Measurements from ENCODE around the gene CD55.

CD55 gene

GRCh38 chr1:207283421-207283820 is 38.1 kb upstream of the CD55 start:
- Histone ChIP-seq H3K27me3 (no peaks in the 10 kb centered on the region), H3K4me3 (no peak overlapping the region), H3K36me3 (no peaks in the 10 kb centered on the region), H3K4me2 (peak overlapping the region in 7 of 11 experiments; percentile 55 to 90 (median 78); a peak in 12 of 22 replicates), H3K4me1 (peaks cover 14 to 41% (median 27%) of the 10 kb centered on the region in 10 experiments; a peak in 19 of 20 replicates), H3K27ac (peak overlapping the region in 2 of 11 experiments; percentile 76 to 82; a peak in 4 of 22 replicates), H3K9ac (no peak overlapping the region; a peak in 1 of 22 replicates), H3K9me3 (replicated peaks in 1 of 11) (peaks cover 0 to 5% (median 0%) of the 10 kb centered on the region in 11 experiments; a peak in 1 of 22 replicates), H4K20me1 (no peaks in the 10 kb centered on the region)
- TF ChIP-seq Cebpa-rat (IDR thresholded peaks at IDR 0.05): no peak

GRCh38 chr1:207284209-207284897 is 37.1 kb upstream of the CD55 start:
- H3K27ac ChIP-seq: peak overlapping the region in 1 of 11 experiments; percentile 76; a peak in 2 of 22 replicates
- H3K27me3 ChIP-seq: no peaks in the 10 kb centered on the region
- no peaks in the 10 kb centered on the region for H3K36me3 ChIP-seq
- no peaks in the 10 kb centered on the region for H4K20me1 ChIP-seq
- peaks cover 0 to 9% (median 2%) of the 10 kb centered on the region in 11 experiments; a peak in 6 of 22 replicates for H3K9me3 ChIP-seq (replicated peaks in 1 of 11)
- H3K9ac ChIP-seq: no peak overlapping the region
- H3K4me2 ChIP-seq: peak overlapping the region in 3 of 11 experiments; percentile 78 to 90 (median 78); a peak in 5 of 22 replicates
- no peak for TF ChIP-seq Cebpa-rat (IDR thresholded peaks at IDR 0.05)
- no peak overlapping the region for H3K4me3 ChIP-seq
- peaks cover 14 to 41% (median 27%) of the 10 kb centered on the region in 10 experiments; a peak in 19 of 20 replicates for H3K4me1 ChIP-seq

GRCh38 chr1:207286786-207287468 is 34.6 kb upstream of the CD55 start:
- H3K9ac ChIP-seq: no peak overlapping the region
- no peaks in the 10 kb centered on the region for H4K20me1 ChIP-seq
- H3K27ac ChIP-seq: no peak overlapping the region
- H3K36me3 ChIP-seq: peaks cover 0 to 7% (median 0%) of the 10 kb centered on the region in 11 experiments; a peak in 2 of 22 replicates
- no peak for TF ChIP-seq Cebpa-rat (IDR thresholded peaks at IDR 0.05)
- peaks cover 14 to 28% (median 19%) of the 10 kb centered on the region in 11 experiments for H3K9me3 ChIP-seq (replicated peaks in 1 of 11)
- H3K4me3 ChIP-seq: no peak overlapping the region
- no peak overlapping the region for H3K4me2 ChIP-seq
- peaks cover 10 to 33% (median 18%) of the 10 kb centered on the region in 10 experiments; a peak in 19 of 20 replicates for H3K4me1 ChIP-seq
- H3K27me3 ChIP-seq: no peaks in the 10 kb centered on the region

- no peaks in the 10 kb centered on the region for H4K20me1 ChIP-seq
- no peaks in the 10 kb centered on the region for H3K27me3 ChIP-seq
- H3K9me3 ChIP-seq (replicated peaks in 1 of 11): peaks cover 23 to 38% (median 28%) of the 10 kb centered on the region in 11 experiments
- peaks cover 0 to 7% (median 0%) of the 10 kb centered on the region in 11 experiments; a peak in 2 of 22 replicates for H3K36me3 ChIP-seq
- no peak overlapping the region for H3K4me3 ChIP-seq
- peaks cover 0 to 19% (median 5%) of the 10 kb centered on the region in 10 experiments; a peak in 13 of 20 replicates for H3K4me1 ChIP-seq
- H3K9ac ChIP-seq: no peak overlapping the region
- H3K27ac ChIP-seq: no peak overlapping the region
- H3K4me2 ChIP-seq: no peak overlapping the region
- TF ChIP-seq Cebpa-rat (IDR thresholded peaks at IDR 0.05): no peak
These were observed 33.2 kb upstream of the CD55 start for GRCh38 chr1:207288315-207288714.

GRCh38 chr1:207289756-207290155 is 31.7 kb upstream of the CD55 start:
- H3K9me3 ChIP-seq (replicated peaks in 1 of 11): peaks cover 23 to 38% (median 28%) of the 10 kb centered on the region in 11 experiments
- H3K9ac ChIP-seq: no peak overlapping the region
- no peak overlapping the region for H3K27ac ChIP-seq
- H3K36me3 ChIP-seq: peaks cover 0 to 7% (median 0%) of the 10 kb centered on the region in 11 experiments; a peak in 2 of 22 replicates
- no peaks in the 10 kb centered on the region for H4K20me1 ChIP-seq
- TF ChIP-seq Cebpa-rat (IDR thresholded peaks at IDR 0.05): no peak
- no peak overlapping the region for H3K4me3 ChIP-seq
- no peak overlapping the region for H3K4me2 ChIP-seq
- no peaks in the 10 kb centered on the region for H3K27me3 ChIP-seq
- H3K4me1 ChIP-seq: peaks cover 0 to 7% (median 0%) of the 10 kb centered on the region in 10 experiments; a peak in 1 of 20 replicates

GRCh38 chr1:207291723-207292122 is 29.8 kb upstream of the CD55 start:
- no peaks in the 10 kb centered on the region for H4K20me1 ChIP-seq
- H3K27ac ChIP-seq: no peak overlapping the region
- no peak overlapping the region; a peak in 1 of 20 replicates for H3K4me3 ChIP-seq
- no peak for TF ChIP-seq Cebpa-rat (IDR thresholded peaks at IDR 0.05)
- peaks cover 0 to 7% (median 0%) of the 10 kb centered on the region in 11 experiments; a peak in 2 of 22 replicates for H3K36me3 ChIP-seq
- H3K4me1 ChIP-seq: peaks cover 0 to 7% (median 0%) of the 10 kb centered on the region in 10 experiments; a peak in 1 of 20 replicates
- H3K9ac ChIP-seq: no peak overlapping the region
- no peaks in the 10 kb centered on the region for H3K27me3 ChIP-seq
- no peak overlapping the region for H3K4me2 ChIP-seq
- H3K9me3 ChIP-seq (replicated peaks in 1 of 11): peaks cover 23 to 40% (median 30%) of the 10 kb centered on the region in 11 experiments

GRCh38 chr1:207298186-207298585 is 23.3 kb upstream of the CD55 start:
- H3K36me3 ChIP-seq: no peaks in the 10 kb centered on the region
- peaks cover 0 to 7% (median 4%) of the 10 kb centered on the region in 11 experiments; a peak in 13 of 22 replicates for H3K9me3 ChIP-seq (replicated peaks in 1 of 11)
- H3K27ac ChIP-seq: no peak overlapping the region
- no peak for TF ChIP-seq Cebpa-rat (IDR thresholded peaks at IDR 0.05)
- H3K4me3 ChIP-seq: no peak overlapping the region
- no peaks in the 10 kb centered on the region for H4K20me1 ChIP-seq
- peak overlapping the region in 3 of 11 experiments; percentile 1 to 55 (median 50); a peak in 4 of 22 replicates for H3K4me2 ChIP-seq
- H3K27me3 ChIP-seq: no peaks in the 10 kb centered on the region
- peaks cover 0 to 22% (median 0%) of the 10 kb centered on the region in 10 experiments; a peak in 6 of 20 replicates for H3K4me1 ChIP-seq
- H3K9ac ChIP-seq: no peak overlapping the region

- no peaks in the 10 kb centered on the region for H3K27me3 ChIP-seq
- no peak overlapping the region for H3K9ac ChIP-seq
- H3K27ac ChIP-seq: no peak overlapping the region
- no peak overlapping the region for H3K4me3 ChIP-seq
- H4K20me1 ChIP-seq: no peaks in the 10 kb centered on the region
- peaks cover 0 to 23% (median 0%) of the 10 kb centered on the region in 10 experiments; a peak in 6 of 20 replicates for H3K4me1 ChIP-seq
- no peak for TF ChIP-seq Cebpa-rat (IDR thresholded peaks at IDR 0.05)
- H3K36me3 ChIP-seq: no peaks in the 10 kb centered on the region
- peak overlapping the region in 3 of 11 experiments; percentile 1 to 55 (median 50); a peak in 4 of 22 replicates for H3K4me2 ChIP-seq
- peaks cover 0 to 13% (median 10%) of the 10 kb centered on the region in 11 experiments; a peak in 13 of 22 replicates for H3K9me3 ChIP-seq (replicated peaks in 1 of 11)
These were observed 22.7 kb upstream of the CD55 start for GRCh38 chr1:207298636-207299398.
